ENCODE data around the gene NME5.
"Not testable (repeated sequence)": the region's sequence is repeated elsewhere in the genome, so short reads cannot be mapped to it uniquely, and the experiment has no call there.

Gene NME5

DNA sequence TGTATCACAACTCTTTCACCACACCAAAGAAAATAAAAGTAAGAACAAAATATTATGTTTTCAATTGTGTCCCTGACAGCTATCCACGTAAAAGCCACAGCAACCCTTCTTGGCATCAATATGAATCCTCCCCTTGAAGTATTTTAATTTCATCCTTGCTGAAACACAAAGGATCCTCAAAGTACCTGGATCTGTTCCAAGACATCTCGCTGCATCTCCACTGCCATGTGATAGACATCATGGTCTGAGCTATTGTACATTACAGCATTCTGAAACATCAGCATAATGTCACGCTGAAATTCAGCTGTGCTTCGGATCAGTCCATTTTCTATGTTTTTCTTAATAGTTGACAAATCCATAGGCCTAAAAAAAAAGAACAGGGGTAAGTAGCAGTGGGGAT is 21.5 kb upstream of the NME5 start:
- no peak overlapping the region for H3K9ac ChIP-seq (ENCODE audit: low read depth, low read length, poor library complexity, severe bottlenecking)
- H3K4me3 ChIP-seq (ENCODE audit: low read length, poor library complexity, severe bottlenecking): no peak overlapping the region
- no peaks in the 10 kb centered on the region for H3F3A ChIP-seq (ENCODE audit: low read depth)
- no peak overlapping the region for H2AFZ ChIP-seq (ENCODE audit: low read length)
- no peaks in the 10 kb centered on the region for H3K79me2 ChIP-seq (ENCODE audit: insufficient read depth, low read length)
- peaks cover 91% of the 10 kb centered on the region; the same call in 1 of the 2 replicates for H3K36me3 ChIP-seq (ENCODE audit: insufficient read depth, low read length)
- H3K4me1 ChIP-seq (ENCODE audit: insufficient read depth, low read length, poor library complexity, severe bottlenecking): no peaks in the 10 kb centered on the region
- no peaks in the 10 kb centered on the region for H4K20me1 ChIP-seq (ENCODE audit: insufficient read depth, low read length, poor library complexity, severe bottlenecking)
- H3K9me2 ChIP-seq (replicated peaks; ENCODE audit: low read depth, low read length): no peaks in the 10 kb centered on the region
- H3K9me3 ChIP-seq (ENCODE audit: insufficient read depth, low read depth, low read length): no peaks in the 10 kb centered on the region
- H3K4me2 ChIP-seq (ENCODE audit: low read depth, low read length, poor library complexity, severe bottlenecking): no peak overlapping the region
- TF ChIP-seq, protein P1, sequence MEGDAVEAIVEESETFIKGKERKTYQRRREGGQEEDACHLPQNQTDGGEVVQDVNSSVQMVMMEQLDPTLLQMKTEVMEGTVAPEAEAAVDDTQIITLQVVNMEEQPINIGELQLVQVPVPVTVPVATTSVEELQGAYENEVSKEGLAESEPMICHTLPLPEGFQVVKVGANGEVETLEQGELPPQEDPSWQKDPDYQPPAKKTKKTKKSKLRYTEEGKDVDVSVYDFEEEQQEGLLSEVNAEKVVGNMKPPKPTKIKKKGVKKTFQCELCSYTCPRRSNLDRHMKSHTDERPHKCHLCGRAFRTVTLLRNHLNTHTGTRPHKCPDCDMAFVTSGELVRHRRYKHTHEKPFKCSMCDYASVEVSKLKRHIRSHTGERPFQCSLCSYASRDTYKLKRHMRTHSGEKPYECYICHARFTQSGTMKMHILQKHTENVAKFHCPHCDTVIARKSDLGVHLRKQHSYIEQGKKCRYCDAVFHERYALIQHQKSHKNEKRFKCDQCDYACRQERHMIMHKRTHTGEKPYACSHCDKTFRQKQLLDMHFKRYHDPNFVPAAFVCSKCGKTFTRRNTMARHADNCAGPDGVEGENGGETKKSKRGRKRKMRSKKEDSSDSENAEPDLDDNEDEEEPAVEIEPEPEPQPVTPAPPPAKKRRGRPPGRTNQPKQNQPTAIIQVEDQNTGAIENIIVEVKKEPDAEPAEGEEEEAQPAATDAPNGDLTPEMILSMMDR (conservative IDR thresholded peaks at IDR 0.05; ENCODE audit: low read length): no peak
- no peak for TF ChIP-seq EZH2phosphoT487 (IDR thresholded peaks at IDR 0.05; ENCODE audit: borderline replicate concordance)
- H3K27me3 ChIP-seq (ENCODE audit: insufficient read depth, low read length, poor library complexity, severe bottlenecking): no peaks in the 10 kb centered on the region

DNA sequence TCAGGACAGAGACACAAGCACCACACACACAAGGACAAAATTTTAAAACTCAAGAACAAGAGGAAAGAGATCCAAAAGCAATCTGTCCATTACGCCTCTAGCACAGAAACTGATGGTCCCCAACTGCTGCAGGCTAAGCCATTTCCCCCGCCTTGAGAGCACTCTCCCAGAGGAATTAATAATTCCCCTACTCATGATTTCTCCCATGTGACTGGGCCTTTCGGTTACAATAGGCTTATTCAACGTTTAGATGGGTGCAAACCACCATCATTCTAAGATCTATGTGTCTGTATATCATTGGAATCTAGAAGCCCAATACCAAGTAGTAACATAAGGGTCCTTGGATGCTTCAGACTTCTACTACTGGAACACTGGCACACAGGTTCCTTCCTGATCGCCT is 20.4 kb upstream of the NME5 start:
- no peaks in the 10 kb centered on the region for H3F3A ChIP-seq (ENCODE audit: low read depth)
- no peaks in the 10 kb centered on the region for H3K9me3 ChIP-seq (ENCODE audit: insufficient read depth, low read depth, low read length)
- no peaks in the 10 kb centered on the region for H3K9me2 ChIP-seq (replicated peaks; ENCODE audit: low read depth, low read length)
- no peak overlapping the region for H3K4me2 ChIP-seq (ENCODE audit: low read depth, low read length, poor library complexity, severe bottlenecking)
- no peaks in the 10 kb centered on the region for H4K20me1 ChIP-seq (ENCODE audit: insufficient read depth, low read length, poor library complexity, severe bottlenecking)
- no peaks in the 10 kb centered on the region for H3K27me3 ChIP-seq (ENCODE audit: insufficient read depth, low read length, poor library complexity, severe bottlenecking)
- peaks cover 81% of the 10 kb centered on the region; the same call in 1 of the 2 replicates for H3K36me3 ChIP-seq (ENCODE audit: insufficient read depth, low read length)
- TF ChIP-seq, protein P1 (conservative IDR thresholded peaks at IDR 0.05; ENCODE audit: low read length): no peak
- no peak for TF ChIP-seq EZH2phosphoT487 (IDR thresholded peaks at IDR 0.05; ENCODE audit: borderline replicate concordance)
- no peaks in the 10 kb centered on the region for H3K79me2 ChIP-seq (ENCODE audit: insufficient read depth, low read length)
- no peaks in the 10 kb centered on the region for H3K4me1 ChIP-seq (ENCODE audit: insufficient read depth, low read length, poor library complexity, severe bottlenecking)
- no peak overlapping the region for H3K4me3 ChIP-seq (ENCODE audit: low read length, poor library complexity, severe bottlenecking)
- H2AFZ ChIP-seq (ENCODE audit: low read length): no peak overlapping the region
- no peak overlapping the region for H3K9ac ChIP-seq (ENCODE audit: low read depth, low read length, poor library complexity, severe bottlenecking)

DNA sequence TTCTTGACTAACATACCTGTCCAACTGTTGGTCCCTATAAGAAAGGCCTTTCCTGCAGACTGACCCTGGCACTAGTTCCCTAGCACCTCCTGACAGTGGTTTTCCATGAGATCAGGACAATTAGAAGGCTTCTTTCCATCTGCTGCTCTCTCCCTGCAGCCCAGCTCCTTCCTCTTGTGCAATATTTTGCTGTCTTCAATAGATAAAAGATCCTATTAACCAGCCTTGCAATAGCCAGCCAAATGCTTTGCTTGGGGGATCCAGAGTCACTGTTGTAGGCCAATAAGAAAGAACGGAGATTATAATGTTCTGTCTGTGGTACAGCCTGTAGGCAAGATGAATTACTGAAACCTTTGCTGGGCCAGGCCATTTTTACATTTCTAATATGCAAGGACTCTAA is 18.4 kb upstream of the NME5 start:
- H3K9me2 ChIP-seq (replicated peaks; ENCODE audit: low read depth, low read length): no peaks in the 10 kb centered on the region
- H3K4me3 ChIP-seq (ENCODE audit: low read length, poor library complexity, severe bottlenecking): no peak overlapping the region
- no peak overlapping the region for H3K9ac ChIP-seq (ENCODE audit: low read depth, low read length, poor library complexity, severe bottlenecking)
- H2AFZ ChIP-seq (ENCODE audit: low read length): no peak overlapping the region
- H4K20me1 ChIP-seq (ENCODE audit: insufficient read depth, low read length, poor library complexity, severe bottlenecking): no peaks in the 10 kb centered on the region
- H3K79me2 ChIP-seq (ENCODE audit: insufficient read depth, low read length): no peaks in the 10 kb centered on the region
- TF ChIP-seq, protein P1 (conservative IDR thresholded peaks at IDR 0.05; ENCODE audit: low read length): no peak
- no peak for TF ChIP-seq EZH2phosphoT487 (IDR thresholded peaks at IDR 0.05; ENCODE audit: borderline replicate concordance)
- no peaks in the 10 kb centered on the region for H3F3A ChIP-seq (ENCODE audit: low read depth)
- no peaks in the 10 kb centered on the region for H3K27me3 ChIP-seq (ENCODE audit: insufficient read depth, low read length, poor library complexity, severe bottlenecking)
- H3K9me3 ChIP-seq (ENCODE audit: insufficient read depth, low read depth, low read length): no peaks in the 10 kb centered on the region
- H3K4me1 ChIP-seq (ENCODE audit: insufficient read depth, low read length, poor library complexity, severe bottlenecking): no peaks in the 10 kb centered on the region
- H3K4me2 ChIP-seq (ENCODE audit: low read depth, low read length, poor library complexity, severe bottlenecking): no peak overlapping the region
- peaks cover 61% of the 10 kb centered on the region; the same call in 1 of the 2 replicates for H3K36me3 ChIP-seq (ENCODE audit: insufficient read depth, low read length)

DNA sequence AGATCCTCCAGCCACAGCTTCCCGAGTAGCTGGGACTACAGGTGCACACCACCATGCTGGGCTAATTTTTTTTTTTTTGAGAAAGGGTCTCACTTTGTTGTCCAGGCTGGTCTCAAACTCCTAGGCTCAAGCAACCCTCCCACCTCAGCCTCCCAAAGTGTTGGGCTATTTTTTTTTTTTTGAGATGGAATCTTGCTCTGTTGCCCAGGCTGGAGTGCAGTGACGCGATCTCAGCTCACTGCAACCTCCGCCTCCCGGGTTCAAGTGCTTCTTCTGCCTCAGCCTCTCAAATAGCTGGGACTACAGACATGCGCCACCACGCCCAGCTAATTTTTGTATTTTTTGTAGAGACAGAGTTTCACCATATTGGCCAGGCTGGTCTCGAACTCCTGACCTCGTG is 16.7 kb upstream of the NME5 start:
- H3K9ac ChIP-seq (ENCODE audit: low read depth, low read length, poor library complexity, severe bottlenecking); H3K4me1 ChIP-seq (ENCODE audit: insufficient read depth, low read length, poor library complexity, severe bottlenecking); H3K9me3 ChIP-seq (ENCODE audit: insufficient read depth, low read depth, low read length); H3K79me2 ChIP-seq (ENCODE audit: insufficient read depth, low read length); H4K20me1 ChIP-seq (ENCODE audit: insufficient read depth, low read length, poor library complexity, severe bottlenecking); H2AFZ ChIP-seq (ENCODE audit: low read length); H3K4me2 ChIP-seq (ENCODE audit: low read depth, low read length, poor library complexity, severe bottlenecking); H3K27me3 ChIP-seq (ENCODE audit: insufficient read depth, low read length, poor library complexity, severe bottlenecking); H3F3A ChIP-seq (ENCODE audit: low read depth); H3K9me2 ChIP-seq (replicated peaks; ENCODE audit: low read depth, low read length); H3K4me3 ChIP-seq (ENCODE audit: low read length, poor library complexity, severe bottlenecking): not testable (repeated sequence)
- peaks cover 45% of the 10 kb centered on the region; the same call in 1 of the 2 replicates for H3K36me3 ChIP-seq (ENCODE audit: insufficient read depth, low read length)
